22Rv1 (cell line): ENCODE results near the gene IL17RA.

Experiments used
- H3K27ac ChIP-seq: fragments of 450-650 bp; 2 replicates; pipeline ENCODE4 v1.5.1; 2017
- ZFX ChIP-seq: fragments of 450-650 bp; IDR thresholded peaks from 2 replicates; pipeline ENCODE4 v1.6.1; 2017; ENCODE audit warnings: antibody characterized with exemption, borderline replicate concordance
- TF ChIP-seq, protein P1 (sequence below): fragments of 450-650 bp; IDR thresholded peaks from 2 replicates; pipeline ENCODE4 v1.5.1; 2017; ENCODE audit warnings: mild to moderate bottlenecking

IL17RA gene

DNA sequence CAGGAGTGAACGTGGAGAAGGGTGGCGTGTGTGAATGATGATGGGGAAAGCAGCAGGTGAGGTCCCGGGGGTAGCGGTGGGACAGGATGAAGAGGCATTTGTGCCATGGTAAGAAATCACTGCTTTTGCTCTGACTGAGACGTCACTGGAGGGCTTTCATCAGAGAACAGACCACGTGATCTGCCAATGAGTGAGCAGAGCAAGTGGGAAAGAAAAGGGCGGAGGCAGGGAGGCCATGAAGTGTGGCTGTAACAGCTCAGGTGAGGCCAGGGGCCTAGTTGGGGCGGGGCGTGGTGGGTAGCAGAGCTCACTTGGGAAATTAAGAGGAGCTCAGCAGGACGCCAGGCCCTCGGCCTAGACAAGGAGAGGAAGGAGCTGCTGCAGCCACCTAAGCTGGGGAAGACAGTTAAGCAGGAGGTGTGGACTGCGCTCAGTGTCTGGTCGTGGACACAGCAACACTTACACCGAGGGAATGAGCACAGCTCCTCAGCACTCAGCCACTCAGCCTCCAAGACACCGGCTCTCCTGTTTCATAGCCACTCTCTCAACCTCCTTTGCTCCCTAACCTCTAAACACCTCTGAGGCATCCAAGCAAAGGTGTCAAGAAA, 50.5 kb downstream of the IL17RA start:
- TF ChIP-seq, protein P1, sequence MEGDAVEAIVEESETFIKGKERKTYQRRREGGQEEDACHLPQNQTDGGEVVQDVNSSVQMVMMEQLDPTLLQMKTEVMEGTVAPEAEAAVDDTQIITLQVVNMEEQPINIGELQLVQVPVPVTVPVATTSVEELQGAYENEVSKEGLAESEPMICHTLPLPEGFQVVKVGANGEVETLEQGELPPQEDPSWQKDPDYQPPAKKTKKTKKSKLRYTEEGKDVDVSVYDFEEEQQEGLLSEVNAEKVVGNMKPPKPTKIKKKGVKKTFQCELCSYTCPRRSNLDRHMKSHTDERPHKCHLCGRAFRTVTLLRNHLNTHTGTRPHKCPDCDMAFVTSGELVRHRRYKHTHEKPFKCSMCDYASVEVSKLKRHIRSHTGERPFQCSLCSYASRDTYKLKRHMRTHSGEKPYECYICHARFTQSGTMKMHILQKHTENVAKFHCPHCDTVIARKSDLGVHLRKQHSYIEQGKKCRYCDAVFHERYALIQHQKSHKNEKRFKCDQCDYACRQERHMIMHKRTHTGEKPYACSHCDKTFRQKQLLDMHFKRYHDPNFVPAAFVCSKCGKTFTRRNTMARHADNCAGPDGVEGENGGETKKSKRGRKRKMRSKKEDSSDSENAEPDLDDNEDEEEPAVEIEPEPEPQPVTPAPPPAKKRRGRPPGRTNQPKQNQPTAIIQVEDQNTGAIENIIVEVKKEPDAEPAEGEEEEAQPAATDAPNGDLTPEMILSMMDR: no peak
- no peak for TF ChIP-seq ZFX
- H3K27ac ChIP-seq: no peak overlapping the region

DNA sequence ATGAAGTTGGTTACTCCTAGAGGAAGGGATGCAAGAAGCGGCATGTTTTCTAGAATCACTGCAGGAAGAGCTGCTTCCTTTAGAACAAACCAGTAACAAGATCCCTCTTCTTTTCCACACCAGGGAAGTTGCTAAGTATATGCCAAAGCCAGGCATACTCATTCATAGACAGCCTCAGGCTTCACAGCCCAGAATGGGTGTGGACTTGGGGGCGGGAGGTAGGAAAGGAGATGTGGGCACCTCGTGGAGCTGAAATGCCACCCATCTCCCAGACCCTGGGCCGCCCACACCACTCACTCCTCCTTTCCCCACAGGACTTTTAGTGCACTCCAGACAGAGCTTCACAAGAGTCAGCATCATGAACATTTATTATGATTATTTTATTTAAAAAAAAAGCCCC, 52.4 kb downstream of the IL17RA start:
- TF ChIP-seq, protein P1: no peak
- no peak for TF ChIP-seq ZFX
- H3K27ac ChIP-seq: no peak overlapping the region

DNA sequence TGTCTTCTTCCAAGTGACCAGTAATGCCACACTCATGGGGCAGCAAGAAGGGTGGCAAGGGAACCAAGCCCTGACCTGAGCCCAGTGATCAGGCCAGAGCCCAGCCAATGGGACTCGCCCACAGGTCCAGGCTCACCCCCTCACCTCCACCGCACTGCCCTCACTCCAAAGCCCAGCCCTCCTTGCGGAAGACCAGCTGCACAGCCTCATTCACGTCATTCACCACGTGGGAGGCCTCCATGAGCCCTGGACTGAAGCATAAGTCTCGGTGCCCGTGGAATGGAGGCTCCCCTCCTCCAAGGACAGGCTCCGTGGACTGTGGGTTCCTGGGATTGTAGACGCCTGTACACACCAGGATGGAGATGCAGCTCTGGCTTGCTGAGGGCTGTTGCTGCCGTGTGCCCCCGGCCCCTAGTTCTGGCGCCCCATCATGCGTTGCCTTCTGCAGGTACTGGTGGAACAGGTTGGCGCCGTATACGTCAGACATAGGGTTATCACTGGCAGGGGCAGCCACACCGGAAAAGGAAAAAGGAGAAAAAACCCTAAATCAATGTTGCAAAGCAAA, 53.1 kb downstream of the IL17RA start:
- no peak overlapping the region for H3K27ac ChIP-seq
- TF ChIP-seq, protein P1: no peak
- no peak for TF ChIP-seq ZFX

DNA sequence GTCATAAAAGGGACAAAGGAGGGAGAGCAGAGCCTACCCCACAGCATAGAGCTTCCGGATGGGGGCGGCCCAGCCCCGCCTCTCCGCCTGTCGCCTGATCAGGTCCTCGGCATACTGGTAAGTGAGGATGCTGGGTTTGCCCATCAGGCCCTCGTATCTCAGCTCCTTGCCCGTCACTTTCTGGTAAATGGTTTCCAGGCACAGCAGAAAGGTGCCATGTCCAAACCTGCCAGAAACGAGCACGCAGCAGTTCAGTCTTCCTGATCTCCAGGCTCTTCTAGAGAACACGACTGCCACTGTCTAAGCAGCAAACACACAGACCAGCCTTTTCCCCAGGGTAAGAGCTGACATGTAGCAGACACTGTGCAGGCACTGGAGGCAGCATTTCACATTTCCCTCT, 53.7 kb downstream of the IL17RA start:
- no peak overlapping the region for H3K27ac ChIP-seq
- TF ChIP-seq, protein P1: no peak
- no peak for TF ChIP-seq ZFX

DNA sequence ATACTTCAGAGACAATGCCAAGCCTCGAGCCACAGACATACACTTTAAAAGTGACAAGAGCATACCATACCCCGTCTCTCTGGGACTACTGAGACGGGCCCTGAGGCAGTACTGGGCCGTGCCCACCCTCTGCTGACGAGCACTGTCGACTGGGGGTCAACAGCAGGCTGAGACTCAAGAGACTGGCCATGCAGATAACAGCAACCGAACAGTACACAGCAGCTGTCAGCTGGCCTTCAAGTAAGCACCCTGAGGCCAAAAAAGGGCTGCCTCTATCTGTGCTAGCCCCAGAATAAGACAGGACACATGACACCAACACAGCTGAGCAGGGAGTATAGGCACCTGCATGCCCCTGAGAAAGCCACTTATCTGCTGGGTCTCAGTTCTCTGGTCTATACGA, 55.2 kb downstream of the IL17RA start:
- TF ChIP-seq ZFX: no peak
- TF ChIP-seq, protein P1: no peak

DNA sequence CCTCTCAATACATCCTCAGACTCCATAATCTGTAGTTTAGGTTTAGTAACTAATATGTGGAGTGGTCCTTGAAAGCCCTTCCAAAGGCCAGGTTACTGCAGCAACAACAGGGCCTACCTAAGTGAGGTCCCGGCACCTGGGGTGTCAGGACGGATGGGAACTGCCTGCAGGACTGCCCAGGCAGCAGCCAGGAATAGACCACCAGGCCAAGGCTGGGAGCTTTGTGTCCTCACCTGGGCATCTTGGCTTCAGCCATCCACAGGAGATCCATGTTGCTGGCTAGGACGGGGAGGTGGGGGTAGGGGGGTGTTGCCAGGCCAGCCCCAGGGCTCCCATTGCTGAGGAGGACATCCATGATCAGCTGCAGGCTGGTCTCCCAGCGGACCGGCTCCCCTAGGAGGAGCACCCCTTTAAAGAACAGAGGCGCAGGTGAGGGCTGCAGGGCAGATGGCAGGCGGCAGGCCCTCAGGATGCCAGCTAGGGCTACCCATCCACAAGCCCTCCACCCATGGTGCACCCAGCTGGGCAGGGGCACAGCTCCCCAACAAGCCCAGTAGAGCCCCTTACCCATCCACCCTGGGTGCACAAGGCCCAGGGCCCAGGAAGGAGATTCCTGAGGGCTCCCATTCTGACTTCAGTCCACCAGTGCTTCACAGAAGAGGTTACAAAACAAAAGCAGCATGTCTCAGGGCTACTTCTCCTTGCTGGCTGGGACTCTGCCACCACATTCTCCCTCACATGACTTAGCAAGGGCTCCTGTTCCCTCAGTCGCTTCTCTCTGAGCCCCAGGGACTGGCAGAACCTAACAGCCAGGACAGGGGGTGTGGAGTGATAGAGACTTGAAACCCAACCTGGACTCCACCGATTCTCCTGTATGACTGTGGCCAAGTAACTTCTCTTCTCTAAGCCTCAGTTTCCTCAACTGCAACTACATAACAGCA, 56.3 kb downstream of the IL17RA start:
- H3K27ac ChIP-seq: no peak overlapping the region
- TF ChIP-seq, protein P1: no peak
- TF ChIP-seq ZFX: no peak

More for the DNA sequence above, 55.2 kb downstream of the IL17RA start:
- no peak overlapping the region for H3K27ac ChIP-seq
